Measurements from ENCODE around the gene CDKN2B. TPM values are rescaled to one million over a fixed set of nuclear protein-coding genes. Genes with fewer than 3 reads are reported as not detected.
"Not testable (repeated sequence)": the region's sequence is repeated elsewhere in the genome, so short reads cannot be mapped to it uniquely, and the experiment has no call there.

The CDKN2B gene
- total RNA-seq, 2 experiments from 2014 or later: 0.05 to 0.10 TPM

GRCh38 chr9:21967169-21967568 is 41.9 kb downstream of the CDKN2B start:
- intact Hi-C loops (cut with micrococcal nuclease): loop anchor here (5.0 kb wide), 3 partner anchors 135 to 390 kb away; no protein-coding TSS in a partner anchor
- POLR2A ChIA-PET: no interaction called here
- Mint-ChIP-seq H3K27me3 (peaks cover 84% of the 10 kb centered on the region), H3K4me1 (ENCODE audit: low read depth) (peaks cover 22% of the 10 kb centered on the region), H3K36me3 (peaks cover 12% of the 10 kb centered on the region), H3K9me3 (peaks cover 13% of the 10 kb centered on the region), H3K4me3 (no peak overlapping the region), H3K27ac (no peak overlapping the region)
- no peak for DNase-seq
- CTCF ChIA-PET: interaction anchor here (0.9 to 5.8 kb wide), 2 partner anchors 25 to 41 kb away, joined by 3 to 47 read pairs; partner anchors contain the start of gene CDKN2B

GRCh38 chr9:21966140-21966851 is 42.8 kb downstream of the CDKN2B start:
- CTCF ChIA-PET: interaction anchor here (0.5 to 1.2 kb wide), 4 partner anchors 42 to 272 kb away, joined by 3 to 9 read pairs (median 6); partner anchors contain the start of gene CDKN2B
- H3K9me3 Mint-ChIP-seq: peaks cover 13% of the 10 kb centered on the region
- intact Hi-C loops (cut with micrococcal nuclease): loop anchor here (5.0 kb wide), 3 partner anchors 134 to 389 kb away; no protein-coding TSS in a partner anchor
- H3K27me3 Mint-ChIP-seq: peaks cover 85% of the 10 kb centered on the region
- DNase-seq: no peak
- POLR2A ChIA-PET: no interaction called here
- H3K36me3 Mint-ChIP-seq: peaks cover 12% of the 10 kb centered on the region
- peaks cover 22% of the 10 kb centered on the region for H3K4me1 Mint-ChIP-seq (ENCODE audit: low read depth)
- H3K4me3 Mint-ChIP-seq: no peak overlapping the region
- H3K27ac Mint-ChIP-seq: peak overlapping the region; percentile 5

GRCh38 chr9:21965401-21965951 is 43.6 kb downstream of the CDKN2B start:
- DNase-seq: peak; percentile 71
- Mint-ChIP-seq H3K27ac (no peak overlapping the region), H3K27me3 (peaks cover 84% of the 10 kb centered on the region), H3K4me3 (peak overlapping the region; percentile 54), H3K9me3 (peaks cover 13% of the 10 kb centered on the region), H3K4me1 (ENCODE audit: low read depth) (peaks cover 22% of the 10 kb centered on the region), H3K36me3 (peaks cover 12% of the 10 kb centered on the region)
- intact Hi-C loops (cut with micrococcal nuclease): loop anchor here (1.0 to 5.0 kb wide), 5 partner anchors 29 to 388 kb away; partner anchors contain the start of genes CDKN2A and CDKN2B-AS1
- CTCF ChIA-PET: interaction anchor here (0.5 to 1.2 kb wide), 5 partner anchors 21 to 273 kb away, joined by 3 to 9 read pairs (median 4); partner anchors contain the start of gene CDKN2B
- POLR2A ChIA-PET: no interaction called here

- Mint-ChIP-seq H3K9me3 (peaks cover 13% of the 10 kb centered on the region), H3K4me1 (ENCODE audit: low read depth) (peaks cover 22% of the 10 kb centered on the region), H3K36me3 (peaks cover 12% of the 10 kb centered on the region), H3K27ac (no peak overlapping the region), H3K4me3 (peak overlapping the region; percentile 54), H3K27me3 (peaks cover 82% of the 10 kb centered on the region)
- CTCF ChIA-PET: interaction anchor here (1.3 kb wide), 1 partner anchor 44 kb away, joined by 4 read pairs; the partner anchor contains the start of gene CDKN2B
- peak; percentile 79 for DNase-seq
- POLR2A ChIA-PET: no interaction called here
- intact Hi-C loops (cut with micrococcal nuclease): loop anchor here (1.0 to 5.0 kb wide), 5 partner anchors 30 to 388 kb away; partner anchors contain the start of genes CDKN2A and CDKN2B-AS1
Measured at GRCh38 chr9:21964925-21965385, 44.1 kb downstream of the CDKN2B start.

- H3K4me1 Mint-ChIP-seq (ENCODE audit: low read depth): peaks cover 13% of the 10 kb centered on the region
- H3K27me3 Mint-ChIP-seq: peaks cover 55% of the 10 kb centered on the region
- H3K4me3 Mint-ChIP-seq: no peak overlapping the region
- ChIA-PET CTCF (interaction anchor here (0.7 kb wide), 1 partner anchor 108 kb away, joined by 3 read pairs; no protein-coding TSS in a partner anchor), POLR2A (no interaction called here)
- H3K27ac Mint-ChIP-seq: no peak overlapping the region
- DNase-seq: no peak
- intact Hi-C loops (cut with micrococcal nuclease): no loop called here
- H3K9me3 Mint-ChIP-seq: peaks cover 4% of the 10 kb centered on the region
- no peaks in the 10 kb centered on the region for H3K36me3 Mint-ChIP-seq
Measured at GRCh38 chr9:21961569-21961968, 47.5 kb downstream of the CDKN2B start.

- POLR2A ChIA-PET; CTCF ChIA-PET; H3K4me1 Mint-ChIP-seq (ENCODE audit: low read depth); H3K27ac Mint-ChIP-seq; H3K9me3 Mint-ChIP-seq; intact Hi-C loops (cut with micrococcal nuclease); H3K36me3 Mint-ChIP-seq; DNase-seq; H3K4me3 Mint-ChIP-seq: not testable (repeated sequence)
- H3K27me3 Mint-ChIP-seq: peaks cover 36% of the 10 kb centered on the region
Measured at GRCh38 chr9:21959268-21959667, 49.8 kb downstream of the CDKN2B start.

- CTCF ChIA-PET: no interaction called here
- intact Hi-C loops (cut with micrococcal nuclease): no loop called here
- no peak overlapping the region for H3K4me3 Mint-ChIP-seq
Measured at GRCh38 chr9:21958833-21959232, 50.3 kb downstream of the CDKN2B start.

More at GRCh38 chr9:21958833-21959232, 50.3 kb downstream of the CDKN2B start:
- Mint-ChIP-seq H3K27me3 (peaks cover 32% of the 10 kb centered on the region), H3K27ac (no peak overlapping the region), H3K36me3 (no peaks in the 10 kb centered on the region), H3K4me1 (ENCODE audit: low read depth) (no peaks in the 10 kb centered on the region), H3K9me3 (peaks cover 4% of the 10 kb centered on the region)
- no peak for DNase-seq
- POLR2A ChIA-PET: no interaction called here

Other genes starting within 250 kb of the CDKN2B start
- gene MTAP, start 206.7 kb downstream of the CDKN2B start, total RNA-seq: 10 to 100 TPM; 55.6 to 62.3 TPM
- gene CDKN2A, start 14.9 kb downstream of the CDKN2B start, total RNA-seq: 1 to 10 TPM; 3.9 TPM
- gene CDKN2B-AS1, start 14.5 kb downstream of the CDKN2B start, total RNA-seq: under 1 TPM; 0.59 to 0.87 TPM

All from activated CD4-positive, alpha-beta memory T cell treated with anti-CD3 and anti-CD28 coated beads for 36 hours (primary cell).